ENCODE results near the gene PDE4A. TPM values are rescaled to one million over a fixed set of nuclear protein-coding genes. Genes with fewer than 3 reads are reported as not detected.

The PDE4A gene
- total and polyA plus RNA-seq, 2 experiments from 2014 or later: 5.2 to 5.4 TPM

DNA sequence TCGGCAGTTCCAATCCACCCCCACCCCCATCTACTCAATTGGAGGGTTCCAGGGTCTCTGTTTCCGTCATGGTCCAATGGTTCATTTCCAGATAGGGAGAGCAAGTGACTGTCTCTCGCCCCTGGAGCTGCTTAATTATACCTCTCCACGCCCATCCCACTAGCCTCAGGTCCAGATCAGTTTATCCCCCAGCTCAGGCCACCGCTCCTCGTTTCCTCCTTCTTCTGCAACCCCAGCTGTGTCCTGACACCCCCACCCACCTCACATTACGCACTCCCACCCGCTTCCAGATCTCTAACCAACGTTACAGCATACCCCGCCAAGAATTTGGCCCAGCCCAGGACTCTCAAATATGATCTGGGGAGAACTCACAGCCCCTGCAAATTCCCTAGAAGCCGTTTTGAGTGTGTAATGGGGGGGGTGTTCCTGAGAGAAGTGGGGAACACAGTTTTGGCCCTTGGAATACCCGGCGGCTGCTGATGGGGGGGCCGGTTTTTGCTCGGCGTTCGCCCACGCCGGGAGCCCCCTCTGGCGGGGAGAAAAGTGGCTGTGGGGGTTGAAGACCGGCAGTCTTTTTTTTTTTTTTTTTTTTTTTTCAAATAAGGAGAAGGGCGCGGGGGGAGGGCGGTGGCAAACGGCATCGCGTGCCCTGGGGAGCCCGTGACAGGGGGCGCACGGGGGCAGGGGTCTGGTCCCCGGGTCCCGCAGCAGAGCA, 1.7 kb upstream of the PDE4A start:
- H3K36me3 ChIP-seq (ENCODE audit: insufficient read depth): no peaks in the 10 kb centered on the region
- peak; percentile 57 for DNase-seq (ENCODE audit: low spot score)
- H3F3A ChIP-seq (replicated peaks; ENCODE audit: low read depth): peaks cover 28% of the 10 kb centered on the region; the same call in 1 of the 2 replicates
- no peaks in the 10 kb centered on the region for H4K20me1 ChIP-seq (replicated peaks; ENCODE audit: insufficient read depth)
- TF ChIP-seq EZH2 (IDR thresholded peaks at IDR 0.05; ENCODE audit: low read depth, unreplicated experiment): peak; percentile 64
- TF ChIP-seq, protein P1, sequence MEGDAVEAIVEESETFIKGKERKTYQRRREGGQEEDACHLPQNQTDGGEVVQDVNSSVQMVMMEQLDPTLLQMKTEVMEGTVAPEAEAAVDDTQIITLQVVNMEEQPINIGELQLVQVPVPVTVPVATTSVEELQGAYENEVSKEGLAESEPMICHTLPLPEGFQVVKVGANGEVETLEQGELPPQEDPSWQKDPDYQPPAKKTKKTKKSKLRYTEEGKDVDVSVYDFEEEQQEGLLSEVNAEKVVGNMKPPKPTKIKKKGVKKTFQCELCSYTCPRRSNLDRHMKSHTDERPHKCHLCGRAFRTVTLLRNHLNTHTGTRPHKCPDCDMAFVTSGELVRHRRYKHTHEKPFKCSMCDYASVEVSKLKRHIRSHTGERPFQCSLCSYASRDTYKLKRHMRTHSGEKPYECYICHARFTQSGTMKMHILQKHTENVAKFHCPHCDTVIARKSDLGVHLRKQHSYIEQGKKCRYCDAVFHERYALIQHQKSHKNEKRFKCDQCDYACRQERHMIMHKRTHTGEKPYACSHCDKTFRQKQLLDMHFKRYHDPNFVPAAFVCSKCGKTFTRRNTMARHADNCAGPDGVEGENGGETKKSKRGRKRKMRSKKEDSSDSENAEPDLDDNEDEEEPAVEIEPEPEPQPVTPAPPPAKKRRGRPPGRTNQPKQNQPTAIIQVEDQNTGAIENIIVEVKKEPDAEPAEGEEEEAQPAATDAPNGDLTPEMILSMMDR (conservative IDR thresholded peaks at IDR 0.05; ENCODE audit: low read depth in 2 of 2): no peak; a peak in 1 of 4 replicates
- H3K4me3 Mint-ChIP-seq: peak overlapping the region; percentile 70
- H3K4me1 Mint-ChIP-seq: peaks cover 21% of the 10 kb centered on the region
- ATAC-seq: no peak
- H3K4me3 ChIP-seq: peak overlapping the region; percentile 78
- peaks cover 95% of the 10 kb centered on the region for H3K27me3 ChIP-seq (ENCODE audit: insufficient read depth)
- no peak overlapping the region for H2AFZ ChIP-seq
- H3K4me1 ChIP-seq (ENCODE audit: insufficient read depth): peaks cover 19% of the 10 kb centered on the region
- peak overlapping the region; percentile 99 for H3K4me2 ChIP-seq
- H3K9me2 ChIP-seq (ENCODE audit: insufficient read depth): no peaks in the 10 kb centered on the region
- peaks cover 7% of the 10 kb centered on the region; the same call in 2 of the 3 replicates for H3K9me3 Mint-ChIP-seq
- H3K27ac ChIP-seq (ENCODE audit: low read depth): no peak overlapping the region
- H3K79me2 ChIP-seq (replicated peaks; ENCODE audit: insufficient read depth): no peaks in the 10 kb centered on the region
- H3K27ac Mint-ChIP-seq: no peak overlapping the region
- peaks cover 78% of the 10 kb centered on the region for H3K27me3 Mint-ChIP-seq (ENCODE audit: insufficient read depth, low read depth, poor library complexity)
- no peaks in the 10 kb centered on the region for H3K36me3 Mint-ChIP-seq (ENCODE audit: low read depth)

DNA sequence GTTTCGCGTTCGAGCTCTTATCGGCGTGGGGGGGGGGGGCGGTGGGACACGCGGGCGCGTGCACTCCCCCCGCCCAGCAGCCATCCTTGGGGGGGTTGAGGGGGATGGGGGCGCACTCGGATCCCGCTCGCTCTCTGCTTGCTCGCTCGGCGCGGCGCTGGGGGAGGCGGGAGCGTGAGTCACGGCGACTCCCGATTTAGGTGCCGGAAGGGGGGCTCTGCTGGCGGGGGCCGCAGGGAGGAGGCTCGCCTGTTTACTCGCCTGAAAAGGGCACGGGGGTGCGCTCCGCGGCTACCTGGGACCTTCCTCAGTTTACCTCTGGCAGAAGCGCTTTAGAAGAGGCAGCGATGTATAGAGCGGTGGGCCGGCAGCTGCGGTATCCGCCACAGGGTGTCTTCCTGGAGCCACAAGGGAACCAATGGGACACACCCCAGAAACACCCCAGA, 1.1 kb upstream of the PDE4A start:
- H3K4me3 Mint-ChIP-seq: peak overlapping the region; percentile 84
- Histone ChIP-seq H3K36me3 (ENCODE audit: insufficient read depth) (no peaks in the 10 kb centered on the region), H3K9me2 (ENCODE audit: insufficient read depth) (no peaks in the 10 kb centered on the region), H4K20me1 (replicated peaks; ENCODE audit: insufficient read depth) (no peaks in the 10 kb centered on the region), H3K27ac (ENCODE audit: low read depth) (no peak overlapping the region), H3F3A (replicated peaks; ENCODE audit: low read depth) (peaks cover 30% of the 10 kb centered on the region; the same call in 1 of the 2 replicates), H3K4me1 (ENCODE audit: insufficient read depth) (peaks cover 25% of the 10 kb centered on the region), H3K4me2 (peak overlapping the region; percentile 99), H3K27me3 (ENCODE audit: insufficient read depth) (peaks cover 95% of the 10 kb centered on the region), H2AFZ (peak overlapping the region; percentile 93), H3K4me3 (peak overlapping the region; percentile 78), H3K79me2 (replicated peaks; ENCODE audit: insufficient read depth) (no peaks in the 10 kb centered on the region)
- no peaks in the 10 kb centered on the region for H3K36me3 Mint-ChIP-seq (ENCODE audit: low read depth)
- H3K9me3 Mint-ChIP-seq: peaks cover 5% of the 10 kb centered on the region; the same call in 1 of the 3 replicates
- peaks cover 84% of the 10 kb centered on the region for H3K27me3 Mint-ChIP-seq (ENCODE audit: insufficient read depth, low read depth, poor library complexity)
- DNase-seq (ENCODE audit: low spot score) (no peak), ATAC-seq (peak; percentile 1; the same call in 2 of the 3 replicates)
- H3K4me1 Mint-ChIP-seq: peaks cover 21% of the 10 kb centered on the region
- no peak overlapping the region for H3K27ac Mint-ChIP-seq
- TF ChIP-seq, protein P1 (conservative IDR thresholded peaks at IDR 0.05; ENCODE audit: low read depth in 2 of 2): no peak
- TF ChIP-seq EZH2phosphoT487 (IDR thresholded peaks at IDR 0.05; ENCODE audit: unreplicated experiment) (no peak), CREB1 (CRISPR knock-in tag; IDR thresholded peaks at IDR 0.05; ENCODE audit: low read depth) (no peak), ZNF331 (CRISPR knock-in tag; IDR thresholded peaks at IDR 0.05; ENCODE audit: low read depth) (no peak), EZH2 (IDR thresholded peaks at IDR 0.05; ENCODE audit: low read depth, unreplicated experiment) (no peak), JUNB (IDR thresholded peaks at IDR 0.05; ENCODE audit: unreplicated experiment) (no peak)
- TF ChIP-seq, protein P2, sequence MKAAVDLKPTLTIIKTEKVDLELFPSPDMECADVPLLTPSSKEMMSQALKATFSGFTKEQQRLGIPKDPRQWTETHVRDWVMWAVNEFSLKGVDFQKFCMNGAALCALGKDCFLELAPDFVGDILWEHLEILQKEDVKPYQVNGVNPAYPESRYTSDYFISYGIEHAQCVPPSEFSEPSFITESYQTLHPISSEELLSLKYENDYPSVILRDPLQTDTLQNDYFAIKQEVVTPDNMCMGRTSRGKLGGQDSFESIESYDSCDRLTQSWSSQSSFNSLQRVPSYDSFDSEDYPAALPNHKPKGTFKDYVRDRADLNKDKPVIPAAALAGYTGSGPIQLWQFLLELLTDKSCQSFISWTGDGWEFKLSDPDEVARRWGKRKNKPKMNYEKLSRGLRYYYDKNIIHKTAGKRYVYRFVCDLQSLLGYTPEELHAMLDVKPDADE (IDR thresholded peaks at IDR 0.05): no peak
- TF ChIP-seq, protein P3, sequence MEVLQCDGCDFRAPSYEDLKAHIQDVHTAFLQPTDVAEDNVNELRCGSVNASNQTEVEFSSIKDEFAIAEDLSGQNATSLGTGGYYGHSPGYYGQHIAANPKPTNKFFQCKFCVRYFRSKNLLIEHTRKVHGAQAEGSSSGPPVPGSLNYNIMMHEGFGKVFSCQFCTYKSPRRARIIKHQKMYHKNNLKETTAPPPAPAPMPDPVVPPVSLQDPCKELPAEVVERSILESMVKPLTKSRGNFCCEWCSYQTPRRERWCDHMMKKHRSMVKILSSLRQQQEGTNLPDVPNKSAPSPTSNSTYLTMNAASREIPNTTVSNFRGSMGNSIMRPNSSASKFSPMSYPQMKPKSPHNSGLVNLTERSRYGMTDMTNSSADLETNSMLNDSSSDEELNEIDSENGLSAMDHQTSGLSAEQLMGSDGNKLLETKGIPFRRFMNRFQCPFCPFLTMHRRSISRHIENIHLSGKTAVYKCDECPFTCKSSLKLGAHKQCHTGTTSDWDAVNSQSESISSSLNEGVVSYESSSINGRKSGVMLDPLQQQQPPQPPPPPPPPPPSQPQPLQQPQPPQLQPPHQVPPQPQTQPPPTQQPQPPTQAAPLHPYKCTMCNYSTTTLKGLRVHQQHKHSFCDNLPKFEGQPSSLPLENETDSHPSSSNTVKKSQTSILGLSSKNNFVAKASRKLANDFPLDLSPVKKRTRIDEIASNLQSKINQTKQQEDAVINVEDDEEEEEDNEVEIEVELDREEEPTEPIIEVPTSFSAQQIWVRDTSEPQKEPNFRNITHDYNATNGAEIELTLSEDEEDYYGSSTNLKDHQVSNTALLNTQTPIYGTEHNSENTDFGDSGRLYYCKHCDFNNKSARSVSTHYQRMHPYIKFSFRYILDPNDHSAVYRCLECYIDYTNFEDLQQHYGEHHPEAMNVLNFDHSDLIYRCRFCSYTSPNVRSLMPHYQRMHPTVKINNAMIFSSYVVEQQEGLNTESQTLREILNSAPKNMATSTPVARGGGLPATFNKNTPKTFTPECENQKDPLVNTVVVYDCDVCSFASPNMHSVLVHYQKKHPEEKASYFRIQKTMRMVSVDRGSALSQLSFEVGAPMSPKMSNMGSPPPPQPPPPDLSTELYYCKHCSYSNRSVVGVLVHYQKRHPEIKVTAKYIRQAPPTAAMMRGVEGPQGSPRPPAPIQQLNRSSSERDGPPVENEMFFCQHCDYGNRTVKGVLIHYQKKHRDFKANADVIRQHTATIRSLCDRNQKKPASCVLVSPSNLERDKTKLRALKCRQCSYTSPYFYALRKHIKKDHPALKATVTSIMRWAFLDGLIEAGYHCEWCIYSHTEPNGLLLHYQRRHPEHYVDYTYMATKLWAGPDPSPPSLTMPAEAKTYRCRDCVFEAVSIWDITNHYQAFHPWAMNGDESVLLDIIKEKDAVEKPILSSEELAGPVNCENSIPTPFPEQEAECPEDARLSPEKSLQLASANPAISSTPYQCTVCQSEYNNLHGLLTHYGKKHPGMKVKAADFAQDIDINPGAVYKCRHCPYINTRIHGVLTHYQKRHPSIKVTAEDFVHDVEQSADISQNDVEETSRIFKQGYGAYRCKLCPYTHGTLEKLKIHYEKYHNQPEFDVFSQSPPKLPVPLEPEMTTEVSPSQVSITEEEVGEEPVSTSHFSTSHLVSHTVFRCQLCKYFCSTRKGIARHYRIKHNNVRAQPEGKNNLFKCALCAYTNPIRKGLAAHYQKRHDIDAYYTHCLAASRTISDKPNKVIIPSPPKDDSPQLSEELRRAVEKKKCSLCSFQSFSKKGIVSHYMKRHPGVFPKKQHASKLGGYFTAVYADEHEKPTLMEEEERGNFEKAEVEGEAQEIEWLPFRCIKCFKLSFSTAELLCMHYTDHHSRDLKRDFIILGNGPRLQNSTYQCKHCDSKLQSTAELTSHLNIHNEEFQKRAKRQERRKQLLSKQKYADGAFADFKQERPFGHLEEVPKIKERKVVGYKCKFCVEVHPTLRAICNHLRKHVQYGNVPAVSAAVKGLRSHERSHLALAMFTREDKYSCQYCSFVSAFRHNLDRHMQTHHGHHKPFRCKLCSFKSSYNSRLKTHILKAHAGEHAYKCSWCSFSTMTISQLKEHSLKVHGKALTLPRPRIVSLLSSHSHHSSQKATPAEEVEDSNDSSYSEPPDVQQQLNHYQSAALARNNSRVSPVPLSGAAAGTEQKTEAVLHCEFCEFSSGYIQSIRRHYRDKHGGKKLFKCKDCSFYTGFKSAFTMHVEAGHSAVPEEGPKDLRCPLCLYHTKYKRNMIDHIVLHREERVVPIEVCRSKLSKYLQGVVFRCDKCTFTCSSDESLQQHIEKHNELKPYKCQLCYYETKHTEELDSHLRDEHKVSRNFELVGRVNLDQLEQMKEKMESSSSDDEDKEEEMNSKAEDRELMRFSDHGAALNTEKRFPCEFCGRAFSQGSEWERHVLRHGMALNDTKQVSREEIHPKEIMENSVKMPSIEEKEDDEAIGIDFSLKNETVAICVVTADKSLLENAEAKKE (CRISPR knock-in tag; IDR thresholded peaks at IDR 0.05): no peak

All from GM23338 (cell line).